Prostate gland (tissue), 2 donors: ENCODE results near the gene HOXA10.

Experiments used
- POLR2A ChIP-seq: fragments of 450-650 bp; IDR thresholded peaks from one replicate; pipeline ENCODE4 v1.6.1; 2016; ENCODE audit warnings: antibody characterized with exemption, mild to moderate bottlenecking
- POLR2AphosphoS5 ChIP-seq: sonication (generic); formaldehyde crosslinking; IDR thresholded peaks from one replicate; pipeline ENCODE4 v1.6.1; 2017; ENCODE audit warnings: antibody characterized with exemption
- TF ChIP-seq, protein P1 (sequence below), 4 experiments: fragments of 200-600 bp in 2 of 4; fragments of 450-650 bp in 2 of 4; sonication (generic) in 2 of 4; IDR thresholded peaks; 1 replicate in 3 of 4; 2 replicates in 1 of 4; pipeline ENCODE4 v1.5.1; 2016 to 2019; ENCODE audit warnings: antibody characterized with exemption in 4 of 4, mild to moderate bottlenecking in 2 of 4, moderate library complexity in 2 of 4

- TF ChIP-seq POLR2AphosphoS5 (no peak), POLR2A (no peak)
- TF ChIP-seq, protein P1, sequence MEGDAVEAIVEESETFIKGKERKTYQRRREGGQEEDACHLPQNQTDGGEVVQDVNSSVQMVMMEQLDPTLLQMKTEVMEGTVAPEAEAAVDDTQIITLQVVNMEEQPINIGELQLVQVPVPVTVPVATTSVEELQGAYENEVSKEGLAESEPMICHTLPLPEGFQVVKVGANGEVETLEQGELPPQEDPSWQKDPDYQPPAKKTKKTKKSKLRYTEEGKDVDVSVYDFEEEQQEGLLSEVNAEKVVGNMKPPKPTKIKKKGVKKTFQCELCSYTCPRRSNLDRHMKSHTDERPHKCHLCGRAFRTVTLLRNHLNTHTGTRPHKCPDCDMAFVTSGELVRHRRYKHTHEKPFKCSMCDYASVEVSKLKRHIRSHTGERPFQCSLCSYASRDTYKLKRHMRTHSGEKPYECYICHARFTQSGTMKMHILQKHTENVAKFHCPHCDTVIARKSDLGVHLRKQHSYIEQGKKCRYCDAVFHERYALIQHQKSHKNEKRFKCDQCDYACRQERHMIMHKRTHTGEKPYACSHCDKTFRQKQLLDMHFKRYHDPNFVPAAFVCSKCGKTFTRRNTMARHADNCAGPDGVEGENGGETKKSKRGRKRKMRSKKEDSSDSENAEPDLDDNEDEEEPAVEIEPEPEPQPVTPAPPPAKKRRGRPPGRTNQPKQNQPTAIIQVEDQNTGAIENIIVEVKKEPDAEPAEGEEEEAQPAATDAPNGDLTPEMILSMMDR (IDR thresholded peaks at IDR 0.05), result no peak
Observed at GRCh38 chr7:27214239-27214950, 40.3 kb upstream of the HOXA10 start.
